ENCODE measurements around the gene ITGB5.

The ITGB5 gene

GRCh38 chr3:124873226-124873625, 13.9 kb downstream of the ITGB5 start:
- TF ChIP-seq, protein P1, sequence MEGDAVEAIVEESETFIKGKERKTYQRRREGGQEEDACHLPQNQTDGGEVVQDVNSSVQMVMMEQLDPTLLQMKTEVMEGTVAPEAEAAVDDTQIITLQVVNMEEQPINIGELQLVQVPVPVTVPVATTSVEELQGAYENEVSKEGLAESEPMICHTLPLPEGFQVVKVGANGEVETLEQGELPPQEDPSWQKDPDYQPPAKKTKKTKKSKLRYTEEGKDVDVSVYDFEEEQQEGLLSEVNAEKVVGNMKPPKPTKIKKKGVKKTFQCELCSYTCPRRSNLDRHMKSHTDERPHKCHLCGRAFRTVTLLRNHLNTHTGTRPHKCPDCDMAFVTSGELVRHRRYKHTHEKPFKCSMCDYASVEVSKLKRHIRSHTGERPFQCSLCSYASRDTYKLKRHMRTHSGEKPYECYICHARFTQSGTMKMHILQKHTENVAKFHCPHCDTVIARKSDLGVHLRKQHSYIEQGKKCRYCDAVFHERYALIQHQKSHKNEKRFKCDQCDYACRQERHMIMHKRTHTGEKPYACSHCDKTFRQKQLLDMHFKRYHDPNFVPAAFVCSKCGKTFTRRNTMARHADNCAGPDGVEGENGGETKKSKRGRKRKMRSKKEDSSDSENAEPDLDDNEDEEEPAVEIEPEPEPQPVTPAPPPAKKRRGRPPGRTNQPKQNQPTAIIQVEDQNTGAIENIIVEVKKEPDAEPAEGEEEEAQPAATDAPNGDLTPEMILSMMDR (IDR thresholded peaks at IDR 0.05) = no peak

DNA sequence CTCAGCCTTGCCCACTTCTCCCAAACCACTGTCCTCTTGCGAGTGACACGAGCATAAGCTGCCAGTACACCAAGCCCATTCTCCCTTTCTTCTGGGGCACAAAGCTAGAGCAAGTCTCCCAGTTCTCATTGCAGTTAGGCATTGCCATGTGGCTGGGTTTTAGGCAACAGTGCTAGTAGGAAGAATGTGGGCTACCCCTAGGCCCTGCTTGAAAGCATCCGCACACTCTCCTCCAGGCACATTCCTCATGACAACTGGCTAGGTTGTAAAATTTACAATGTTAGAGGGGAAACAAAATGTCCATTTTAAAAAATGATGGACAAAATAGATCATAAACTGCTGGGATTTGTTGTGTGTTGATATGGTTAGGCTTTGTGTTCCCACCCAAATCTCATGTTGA, 19.7 kb downstream of the ITGB5 start:
- TF ChIP-seq, protein P1 (IDR thresholded peaks at IDR 0.05) = no peak

GRCh38 chr3:124862006-124862405, 25.2 kb downstream of the ITGB5 start:
- TF ChIP-seq, protein P1 (IDR thresholded peaks at IDR 0.05) = no peak

- TF ChIP-seq, protein P1 (IDR thresholded peaks at IDR 0.05) = no peak
Observed at GRCh38 chr3:124861041-124861440, 26.1 kb downstream of the ITGB5 start.

DNA sequence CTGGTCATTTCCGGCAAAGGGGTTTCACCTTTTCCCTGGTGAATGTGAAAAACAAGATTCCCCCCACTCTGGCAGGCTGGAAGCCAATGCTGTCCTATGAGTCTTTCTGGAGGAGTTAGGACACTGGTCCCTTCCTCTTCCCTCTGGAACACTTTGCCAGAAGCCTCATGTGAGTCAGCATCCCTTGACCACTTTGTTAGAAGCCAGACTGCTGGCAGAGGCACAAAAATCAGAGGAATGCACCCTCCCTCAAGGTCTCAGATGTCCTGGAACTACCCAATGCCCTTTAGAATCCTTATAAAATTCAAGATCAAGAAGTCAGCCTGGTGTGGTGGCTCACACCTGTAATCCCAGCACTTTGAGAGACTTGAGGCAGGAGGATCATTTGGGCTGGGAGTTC, 26.6 kb downstream of the ITGB5 start:
- TF ChIP-seq, protein P1 (IDR thresholded peaks at IDR 0.05) = no peak

DNA sequence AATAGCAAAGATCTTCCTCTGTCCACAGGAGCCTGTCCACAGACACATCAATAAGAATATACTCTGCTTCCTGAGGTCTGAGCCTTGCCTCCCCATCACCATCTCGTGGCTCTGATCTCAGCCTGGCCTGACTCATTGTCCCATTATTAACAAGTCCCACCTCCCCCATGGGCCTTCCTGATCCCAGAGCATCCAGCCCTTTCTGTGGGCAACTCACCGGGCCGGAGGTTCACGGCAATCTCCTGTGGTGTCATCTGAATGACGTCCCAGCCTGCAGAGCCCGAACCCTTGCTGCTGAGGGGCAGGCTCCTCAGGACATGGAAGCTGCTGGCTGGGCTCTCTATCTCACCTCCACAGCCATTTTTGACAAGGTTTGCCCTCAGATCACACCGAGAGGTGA, 28.1 kb downstream of the ITGB5 start:
- TF ChIP-seq, protein P1 (IDR thresholded peaks at IDR 0.05) = no peak

GRCh38 chr3:124858275-124858674, 28.9 kb downstream of the ITGB5 start:
- TF ChIP-seq, protein P1 (IDR thresholded peaks at IDR 0.05) = no peak

DNA sequence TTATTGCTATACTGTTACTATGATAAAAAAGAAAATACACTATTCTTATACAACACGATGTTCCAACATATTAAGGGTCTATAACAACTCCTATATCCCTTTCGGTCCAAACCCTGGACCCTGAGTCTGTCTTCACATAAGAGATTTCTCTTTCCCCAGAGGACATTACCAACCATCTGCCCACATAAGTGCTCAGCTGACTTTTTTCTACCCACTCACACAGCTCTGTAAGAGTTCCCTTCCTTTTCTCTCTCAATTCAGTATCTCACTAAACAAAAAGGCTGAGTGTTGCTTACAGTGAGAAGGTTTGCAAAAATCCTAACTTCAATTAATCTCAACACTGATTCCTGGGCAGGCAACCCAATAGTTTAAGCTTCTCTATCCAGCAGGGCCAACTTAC, 30.5 kb downstream of the ITGB5 start:
- TF ChIP-seq, protein P1 (IDR thresholded peaks at IDR 0.05) = no peak

Data from LNCAP (cell line).